SH-SY5Y (cell line): Measurements from ENCODE around the gene MSL1.

Experiments
- GATA2 ChIP-seq: IDR thresholded peaks from 2 replicates; pipeline ENCODE4 v1.6.1; 2011; ENCODE audit warnings: mild to moderate bottlenecking, low read depth, low read length
- GATA3 ChIP-seq: IDR thresholded peaks from 2 replicates; pipeline ENCODE4 v1.6.1; 2011; ENCODE audit warnings: low read depth, mild to moderate bottlenecking, low read length, moderate library complexity

The MSL1 gene

GRCh38 chr17:40178660-40179059 lies 56.9 kb downstream of the MSL1 start:
- TF ChIP-seq GATA3 (no peak), GATA2 (no peak)

GRCh38 chr17:40179923-40180659 lies 58.3 kb downstream of the MSL1 start:
- no peak for TF ChIP-seq GATA2
- TF ChIP-seq GATA3: no peak

DNA sequence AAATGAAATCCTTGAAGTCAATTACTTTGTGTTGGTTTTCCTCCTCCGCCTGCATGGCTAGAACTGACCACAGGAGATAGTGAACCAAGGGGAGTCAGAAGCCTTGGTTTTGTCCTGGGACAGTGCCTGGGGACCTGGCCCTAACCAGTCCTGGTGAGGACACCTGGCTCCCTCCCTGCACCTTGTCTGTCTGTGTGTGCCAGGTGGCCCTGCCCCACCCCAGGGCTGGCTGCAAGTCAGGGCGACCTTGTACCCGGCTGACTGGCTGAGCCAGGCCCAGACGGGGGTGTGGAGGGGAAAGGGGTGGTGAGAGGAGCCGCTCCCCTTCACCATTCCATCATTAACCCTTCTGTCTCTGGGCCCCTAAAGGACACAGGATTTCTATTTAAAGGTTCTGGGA lies 58.9 kb downstream of the MSL1 start:
- TF ChIP-seq GATA3: no peak
- TF ChIP-seq GATA2: no peak

DNA sequence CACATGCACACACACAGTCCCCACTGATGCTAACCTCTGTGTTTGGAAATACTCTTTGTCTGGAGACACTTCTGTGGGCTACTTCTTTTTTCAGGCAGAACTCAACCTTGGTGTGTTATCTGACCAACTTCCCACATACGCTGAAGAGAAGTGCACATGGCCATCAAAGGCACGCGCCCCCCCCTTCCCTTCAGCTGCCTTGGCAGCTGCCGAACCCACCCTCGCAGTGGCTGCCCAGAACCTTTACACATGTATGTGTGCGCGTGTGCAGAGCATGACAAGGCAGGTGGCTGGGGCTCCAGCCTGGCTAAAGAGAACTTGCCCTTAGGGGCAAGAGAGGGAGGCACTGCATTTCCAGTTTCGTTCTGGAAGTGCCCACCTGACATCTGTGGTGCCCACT lies 59.4 kb downstream of the MSL1 start:
- TF ChIP-seq GATA3: no peak
- TF ChIP-seq GATA2: no peak; the same call in 1 of the 2 replicates

- no peak for TF ChIP-seq GATA2
These were observed 60.8 kb downstream of the MSL1 start for GRCh38 chr17:40182606-40183005.
